ENCODE data around the gene RFX6.

The RFX6 gene

GRCh38 chr6:116840091-116840490, 37.0 kb upstream of the RFX6 start:
- no peak for TF ChIP-seq REST (IDR thresholded peaks at IDR 0.05; ENCODE audit: insufficient read depth in 1 of 2, low read depth in 2 of 2, low read length in 2 of 2)
- no peak for TF ChIP-seq SIN3A (IDR thresholded peaks at IDR 0.05; ENCODE audit: borderline replicate concordance, insufficient read depth, low read length)
- no peak for TF ChIP-seq TAF1 (IDR thresholded peaks at IDR 0.05; ENCODE audit: borderline replicate concordance, insufficient read depth, low read length)
- TF ChIP-seq FOXP2 (optimal IDR thresholded peaks at IDR 0.05; ENCODE audit: borderline replicate concordance, extremely low read depth, extremely low read length, insufficient read depth) = no peak
- TF ChIP-seq POLR2AphosphoS5 (IDR thresholded peaks at IDR 0.05; ENCODE audit: low read depth, low read length) = no peak

GRCh38 chr6:116842459-116842858, 34.6 kb upstream of the RFX6 start:
- TF ChIP-seq SIN3A (IDR thresholded peaks at IDR 0.05; ENCODE audit: borderline replicate concordance, insufficient read depth, low read length) (no peak), TAF1 (IDR thresholded peaks at IDR 0.05; ENCODE audit: borderline replicate concordance, insufficient read depth, low read length) (no peak), FOXP2 (optimal IDR thresholded peaks at IDR 0.05; ENCODE audit: borderline replicate concordance, extremely low read depth, extremely low read length, insufficient read depth) (no peak), POLR2AphosphoS5 (IDR thresholded peaks at IDR 0.05; ENCODE audit: low read depth, low read length) (no peak), REST (IDR thresholded peaks at IDR 0.05; ENCODE audit: insufficient read depth in 1 of 2, low read depth in 2 of 2, low read length in 2 of 2) (no peak)

GRCh38 chr6:116847227-116847626, 29.8 kb upstream of the RFX6 start:
- TF ChIP-seq TAF1 (IDR thresholded peaks at IDR 0.05; ENCODE audit: borderline replicate concordance, insufficient read depth, low read length) (no peak), POLR2AphosphoS5 (IDR thresholded peaks at IDR 0.05; ENCODE audit: low read depth, low read length) (no peak), FOXP2 (optimal IDR thresholded peaks at IDR 0.05; ENCODE audit: borderline replicate concordance, extremely low read depth, extremely low read length, insufficient read depth) (no peak), REST (IDR thresholded peaks at IDR 0.05; ENCODE audit: insufficient read depth in 1 of 2, low read depth in 2 of 2, low read length in 2 of 2) (no peak), SIN3A (IDR thresholded peaks at IDR 0.05; ENCODE audit: borderline replicate concordance, insufficient read depth, low read length) (no peak)

GRCh38 chr6:116858060-116858459, 19.0 kb upstream of the RFX6 start:
- TF ChIP-seq TAF1 (IDR thresholded peaks at IDR 0.05; ENCODE audit: borderline replicate concordance, insufficient read depth, low read length) (no peak), FOXP2 (optimal IDR thresholded peaks at IDR 0.05; ENCODE audit: borderline replicate concordance, extremely low read depth, extremely low read length, insufficient read depth) (no peak), SIN3A (IDR thresholded peaks at IDR 0.05; ENCODE audit: borderline replicate concordance, insufficient read depth, low read length) (no peak)

- TF ChIP-seq FOXP2 (optimal IDR thresholded peaks at IDR 0.05; ENCODE audit: borderline replicate concordance, extremely low read depth, extremely low read length, insufficient read depth) = no peak
- TF ChIP-seq TAF1 (IDR thresholded peaks at IDR 0.05; ENCODE audit: borderline replicate concordance, insufficient read depth, low read length) = no peak
Observed at GRCh38 chr6:116859264-116859663, 17.8 kb upstream of the RFX6 start.

GRCh38 chr6:116866281-116866871, 10.7 kb upstream of the RFX6 start:
- TF ChIP-seq SIN3A (IDR thresholded peaks at IDR 0.05; ENCODE audit: borderline replicate concordance, insufficient read depth, low read length) (no peak), TAF1 (IDR thresholded peaks at IDR 0.05; ENCODE audit: borderline replicate concordance, insufficient read depth, low read length) (no peak), FOXP2 (optimal IDR thresholded peaks at IDR 0.05; ENCODE audit: borderline replicate concordance, extremely low read depth, extremely low read length, insufficient read depth) (no peak), REST (IDR thresholded peaks at IDR 0.05; ENCODE audit: insufficient read depth in 1 of 2, low read depth in 2 of 2, low read length in 2 of 2) (no peak), POLR2AphosphoS5 (IDR thresholded peaks at IDR 0.05; ENCODE audit: low read depth, low read length) (no peak)
